ENCODE results near the gene NTM. TPM values are rescaled to one million over a fixed set of nuclear protein-coding genes. Genes with fewer than 3 reads are reported as not detected.

NTM gene
- total RNA-seq, 2 donors from 2014 or later: not detected

DNA sequence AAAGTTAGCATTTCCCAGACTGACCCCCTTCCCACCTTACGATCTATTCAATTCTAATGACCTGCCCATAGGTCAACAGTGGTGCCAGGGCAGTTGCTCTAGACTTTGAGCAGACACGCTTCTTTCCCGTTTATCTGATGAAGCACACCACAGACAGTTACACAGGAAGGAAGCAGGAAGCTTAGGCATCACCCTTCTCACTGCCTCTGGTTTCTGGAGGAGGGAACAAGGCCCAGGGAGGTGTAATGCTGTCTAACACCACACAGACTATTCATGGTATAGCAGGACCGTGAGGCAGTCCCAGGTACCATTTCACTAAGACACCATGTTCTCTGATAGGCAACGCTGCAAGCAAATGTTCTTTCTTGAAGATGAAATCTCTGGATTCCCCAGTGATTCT lies 279.4 kb downstream of the NTM start:
- Mint-ChIP-seq H3K4me3 (no peak overlapping the region), H3K4me1 (ENCODE audit: low read depth) (no peaks in the 10 kb centered on the region), H3K36me3 (ENCODE audit: insufficient read depth in 2 of 2) (no peaks in the 10 kb centered on the region), H3K9me3 (peaks cover 0 to 4% of the 10 kb centered on the region in 2 donors), H3K27me3 (ENCODE audit: low read depth) (no peaks in the 10 kb centered on the region), H3K27ac (no peak overlapping the region)
- DNase-seq: no peak
- ATAC-seq (replicated peaks in 1 of 2): no peak

GRCh38 chr11:131652231-131652630 lies 281.8 kb downstream of the NTM start:
- DNase-seq: no peak
- no peaks in the 10 kb centered on the region for H3K27me3 Mint-ChIP-seq (ENCODE audit: low read depth)
- no peaks in the 10 kb centered on the region for H3K4me1 Mint-ChIP-seq (ENCODE audit: low read depth)
- H3K36me3 Mint-ChIP-seq (ENCODE audit: insufficient read depth in 2 of 2): no peaks in the 10 kb centered on the region
- ATAC-seq (replicated peaks in 1 of 2): no peak
- no peaks in the 10 kb centered on the region for H3K9me3 Mint-ChIP-seq
- H3K4me3 Mint-ChIP-seq: no peak overlapping the region
- no peak overlapping the region for H3K27ac Mint-ChIP-seq

- no peaks in the 10 kb centered on the region for H3K36me3 Mint-ChIP-seq (ENCODE audit: insufficient read depth in 2 of 2)
- H3K4me1 Mint-ChIP-seq (ENCODE audit: low read depth): no peaks in the 10 kb centered on the region
- no peak for ATAC-seq (replicated peaks in 1 of 2)
- H3K9me3 Mint-ChIP-seq: no peaks in the 10 kb centered on the region
- DNase-seq: no peak
- no peaks in the 10 kb centered on the region for H3K27me3 Mint-ChIP-seq (ENCODE audit: low read depth)
- no peak overlapping the region for H3K4me3 Mint-ChIP-seq
- no peak overlapping the region for H3K27ac Mint-ChIP-seq
Measured at GRCh38 chr11:131653260-131653659, 282.8 kb downstream of the NTM start.

DNA sequence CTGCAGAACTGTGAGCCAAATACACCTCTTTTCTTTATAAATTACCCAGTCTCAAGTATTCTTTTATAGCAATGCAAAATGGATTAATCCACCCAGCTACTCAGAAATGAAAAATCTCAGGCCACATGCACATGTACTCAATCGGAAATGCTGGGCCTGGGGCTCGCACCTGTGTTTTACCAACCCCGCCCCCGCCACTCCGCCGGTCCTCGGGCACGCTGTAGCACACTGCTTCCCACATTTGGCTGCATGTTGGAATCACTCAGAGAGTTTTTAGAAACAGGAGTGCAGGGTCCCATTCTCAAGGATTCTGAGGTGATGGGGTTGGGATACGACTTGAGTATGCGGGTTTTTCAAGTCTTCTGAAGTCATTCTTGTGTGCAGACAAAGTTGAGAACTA lies 284.4 kb downstream of the NTM start:
- H3K9me3 Mint-ChIP-seq: no peaks in the 10 kb centered on the region
- DNase-seq (no peak), ATAC-seq (replicated peaks in 1 of 2) (no peak)
- H3K27ac Mint-ChIP-seq: no peak overlapping the region
- no peaks in the 10 kb centered on the region for H3K36me3 Mint-ChIP-seq (ENCODE audit: insufficient read depth in 2 of 2)
- H3K4me1 Mint-ChIP-seq (ENCODE audit: low read depth): no peaks in the 10 kb centered on the region
- H3K27me3 Mint-ChIP-seq (ENCODE audit: low read depth): no peaks in the 10 kb centered on the region
- no peak overlapping the region for H3K4me3 Mint-ChIP-seq

DNA sequence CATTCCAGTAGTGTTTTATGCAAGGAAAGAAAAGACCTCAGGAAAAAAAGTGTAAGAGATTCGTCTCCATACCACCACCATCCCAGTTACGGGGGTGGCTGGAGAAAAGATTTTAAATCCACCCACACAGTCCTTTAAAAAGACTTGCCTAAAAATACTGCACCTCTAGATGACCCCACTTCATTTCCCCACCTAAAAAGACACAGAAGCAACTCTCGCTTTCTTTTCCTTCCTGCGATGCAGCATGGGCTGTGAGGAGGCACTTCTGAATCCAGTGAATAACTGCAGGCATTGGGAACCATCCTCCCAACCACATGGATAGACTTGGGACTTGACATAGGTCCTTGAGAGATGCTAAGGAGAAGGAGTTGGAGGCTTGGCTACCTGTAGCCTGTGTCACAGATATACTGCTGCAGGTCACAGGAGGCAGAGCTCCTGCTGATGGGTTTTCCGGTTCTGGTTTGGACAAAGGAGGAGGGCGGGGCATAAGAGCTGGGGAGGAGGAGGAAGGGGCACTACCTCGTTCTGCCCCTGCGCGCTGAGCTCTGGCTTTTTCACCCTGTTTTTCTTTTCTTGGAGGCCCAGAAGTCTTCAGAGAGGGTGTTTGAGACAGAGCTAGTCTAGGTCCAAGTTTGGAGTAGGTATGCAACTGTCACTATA lies 285.9 kb downstream of the NTM start:
- H3K9me3 Mint-ChIP-seq: no peaks in the 10 kb centered on the region
- no peak overlapping the region for H3K4me3 Mint-ChIP-seq
- no peaks in the 10 kb centered on the region for H3K27me3 Mint-ChIP-seq (ENCODE audit: low read depth)
- H3K27ac Mint-ChIP-seq: no peak overlapping the region
- no peak for DNase-seq
- H3K4me1 Mint-ChIP-seq (ENCODE audit: low read depth): no peaks in the 10 kb centered on the region
- H3K36me3 Mint-ChIP-seq (ENCODE audit: insufficient read depth in 2 of 2): no peaks in the 10 kb centered on the region
- ATAC-seq (replicated peaks in 1 of 2): no peak

GRCh38 chr11:131656839-131657211 lies 286.4 kb downstream of the NTM start:
- no peaks in the 10 kb centered on the region for H3K36me3 Mint-ChIP-seq (ENCODE audit: insufficient read depth in 2 of 2)
- H3K27ac Mint-ChIP-seq: no peak overlapping the region
- no peaks in the 10 kb centered on the region for H3K27me3 Mint-ChIP-seq (ENCODE audit: low read depth)
- no peak for ATAC-seq (replicated peaks in 1 of 2)
- no peaks in the 10 kb centered on the region for H3K4me1 Mint-ChIP-seq (ENCODE audit: low read depth)
- H3K9me3 Mint-ChIP-seq: no peaks in the 10 kb centered on the region
- no peak for DNase-seq
- H3K4me3 Mint-ChIP-seq: no peak overlapping the region

GRCh38 chr11:131658414-131658813 lies 288.0 kb downstream of the NTM start:
- Mint-ChIP-seq H3K4me1 (ENCODE audit: low read depth) (no peaks in the 10 kb centered on the region), H3K4me3 (no peak overlapping the region), H3K36me3 (ENCODE audit: insufficient read depth in 2 of 2) (no peaks in the 10 kb centered on the region), H3K9me3 (no peaks in the 10 kb centered on the region), H3K27me3 (ENCODE audit: low read depth) (no peaks in the 10 kb centered on the region), H3K27ac (no peak overlapping the region)
- DNase-seq (no peak), ATAC-seq (replicated peaks in 1 of 2) (no peak)

DNA sequence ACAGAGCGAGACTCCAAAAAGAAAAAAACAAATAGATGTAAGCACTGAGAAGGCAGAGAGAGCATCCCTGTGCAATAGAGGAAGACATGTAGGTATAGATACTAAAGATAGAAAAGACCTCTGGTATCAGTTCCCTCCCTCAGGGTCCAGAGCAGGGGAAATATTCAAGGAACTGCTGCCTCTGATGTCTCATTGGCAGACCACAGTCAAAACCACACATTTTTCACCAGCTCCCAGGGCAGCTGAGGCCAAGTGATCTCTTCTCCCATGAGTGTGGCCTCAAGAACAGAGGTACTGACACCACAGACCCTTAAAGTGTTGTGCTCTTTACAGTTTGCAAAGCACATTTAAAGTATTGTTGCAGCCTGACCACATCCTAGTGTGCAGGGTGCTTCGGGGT lies 288.5 kb downstream of the NTM start:
- H3K4me1 Mint-ChIP-seq (ENCODE audit: low read depth): no peaks in the 10 kb centered on the region
- DNase-seq (no peak), ATAC-seq (replicated peaks in 1 of 2) (no peak)
- H3K36me3 Mint-ChIP-seq (ENCODE audit: insufficient read depth in 2 of 2): no peaks in the 10 kb centered on the region
- H3K4me3 Mint-ChIP-seq: no peak overlapping the region
- no peaks in the 10 kb centered on the region for H3K9me3 Mint-ChIP-seq
- no peak overlapping the region for H3K27ac Mint-ChIP-seq
- H3K27me3 Mint-ChIP-seq (ENCODE audit: low read depth): no peaks in the 10 kb centered on the region

GRCh38 chr11:131659931-131660330 lies 289.5 kb downstream of the NTM start:
- H3K9me3 Mint-ChIP-seq: no peaks in the 10 kb centered on the region
- no peaks in the 10 kb centered on the region for H3K27me3 Mint-ChIP-seq (ENCODE audit: low read depth)
- no peak for DNase-seq
- no peak overlapping the region for H3K27ac Mint-ChIP-seq
- no peaks in the 10 kb centered on the region for H3K4me1 Mint-ChIP-seq (ENCODE audit: low read depth)
- ATAC-seq (replicated peaks in 1 of 2): no peak
- no peaks in the 10 kb centered on the region for H3K36me3 Mint-ChIP-seq (ENCODE audit: insufficient read depth in 2 of 2)
- H3K4me3 Mint-ChIP-seq: no peak overlapping the region

- no peaks in the 10 kb centered on the region for H3K36me3 Mint-ChIP-seq (ENCODE audit: insufficient read depth in 2 of 2)
- no peak overlapping the region for H3K4me3 Mint-ChIP-seq
- H3K4me1 Mint-ChIP-seq (ENCODE audit: low read depth): no peaks in the 10 kb centered on the region
- no peak overlapping the region for H3K27ac Mint-ChIP-seq
- DNase-seq (no peak), ATAC-seq (replicated peaks in 1 of 2) (no peak)
- H3K27me3 Mint-ChIP-seq (ENCODE audit: low read depth): no peaks in the 10 kb centered on the region
- H3K9me3 Mint-ChIP-seq: no peaks in the 10 kb centered on the region
Measured at GRCh38 chr11:131661132-131661531, 290.7 kb downstream of the NTM start.

DNA sequence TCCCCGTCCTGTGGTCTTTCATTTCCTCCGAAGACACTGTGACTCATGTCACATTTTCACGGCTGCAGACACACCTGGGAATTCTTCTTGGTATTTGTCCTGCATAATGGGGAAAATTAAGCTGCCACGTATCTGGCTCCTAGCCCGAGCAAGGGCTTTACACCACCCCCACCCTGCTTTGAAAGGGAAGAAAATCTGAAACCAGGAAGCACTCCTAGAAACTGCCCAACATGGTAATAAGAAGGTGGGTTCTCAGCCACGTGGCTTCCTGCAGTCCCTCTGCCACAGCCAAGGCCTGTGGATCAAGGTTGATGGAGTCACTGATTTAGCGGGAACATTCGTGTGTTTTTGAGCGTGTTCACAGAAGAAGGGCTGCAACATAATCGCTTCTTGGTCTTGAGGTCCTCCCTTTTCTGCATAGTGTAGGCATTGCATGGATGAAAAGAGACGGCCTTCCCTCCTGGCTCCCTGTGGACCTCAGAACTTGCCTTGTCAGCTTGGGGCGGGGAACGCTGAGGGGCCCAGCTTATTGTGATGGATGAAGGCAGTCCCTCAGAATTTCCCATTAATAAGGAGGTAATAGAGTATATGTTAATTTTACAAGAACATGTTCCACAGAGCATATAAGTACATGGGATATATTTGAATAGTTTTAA lies 292.0 kb downstream of the NTM start:
- ATAC-seq (replicated peaks in 1 of 2) (no peak), DNase-seq (no peak)
- Mint-ChIP-seq H3K27ac (no peak overlapping the region), H3K27me3 (ENCODE audit: low read depth) (no peaks in the 10 kb centered on the region), H3K4me1 (ENCODE audit: low read depth) (no peaks in the 10 kb centered on the region), H3K9me3 (no peaks in the 10 kb centered on the region), H3K36me3 (ENCODE audit: insufficient read depth in 2 of 2) (no peaks in the 10 kb centered on the region), H3K4me3 (no peak overlapping the region)

GRCh38 chr11:131662993-131663392 lies 292.6 kb downstream of the NTM start:
- DNase-seq: no peak
- no peak for ATAC-seq (replicated peaks in 1 of 2)
- Mint-ChIP-seq H3K9me3 (no peaks in the 10 kb centered on the region), H3K27me3 (ENCODE audit: low read depth) (no peaks in the 10 kb centered on the region), H3K27ac (no peak overlapping the region), H3K4me1 (ENCODE audit: low read depth) (no peaks in the 10 kb centered on the region), H3K4me3 (no peak overlapping the region), H3K36me3 (ENCODE audit: insufficient read depth in 2 of 2) (no peaks in the 10 kb centered on the region)

DNA sequence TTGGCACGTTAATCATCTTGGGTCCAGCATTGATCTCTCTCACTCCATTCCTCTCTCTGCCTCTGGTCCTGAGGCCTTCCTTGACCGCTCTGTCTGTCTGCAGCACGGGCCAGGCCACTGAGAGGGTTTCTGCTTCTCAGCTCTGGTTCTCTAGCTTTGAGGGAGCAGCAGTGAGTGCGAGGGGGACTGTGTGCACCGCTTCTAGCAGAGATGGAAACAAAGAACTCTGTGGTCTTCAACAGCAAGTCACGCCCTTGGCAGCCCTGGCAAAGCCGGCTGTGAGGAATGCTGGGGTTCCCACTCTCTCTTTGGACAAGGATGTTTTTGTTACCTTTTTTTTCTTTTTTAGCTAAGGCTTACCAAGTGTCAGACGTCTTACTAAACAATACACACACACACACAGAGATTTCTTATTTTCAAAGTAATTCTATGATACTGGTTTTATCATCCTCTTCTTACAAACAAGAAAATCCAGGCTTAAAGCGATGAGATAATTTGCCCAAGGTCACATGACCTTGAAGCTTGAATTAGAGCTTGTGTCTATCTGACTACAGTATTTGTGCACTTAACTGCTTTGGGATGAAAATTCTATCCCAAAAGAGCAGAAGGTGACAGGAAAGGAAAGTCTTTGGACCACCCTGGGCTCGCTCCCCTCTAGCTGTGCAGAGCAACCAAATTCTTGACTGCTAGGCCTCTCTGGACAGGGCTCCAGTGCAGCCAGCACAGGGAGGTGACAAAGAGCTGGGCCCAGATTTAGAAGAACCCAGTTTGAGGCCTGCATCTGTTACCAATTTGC lies 293.2 kb downstream of the NTM start:
- no peak for ATAC-seq (replicated peaks in 1 of 2)
- Mint-ChIP-seq H3K4me3 (no peak overlapping the region), H3K27ac (no peak overlapping the region)

More for the DNA sequence above, 293.2 kb downstream of the NTM start:
- Mint-ChIP-seq H3K36me3 (ENCODE audit: insufficient read depth in 2 of 2) (no peaks in the 10 kb centered on the region), H3K4me1 (ENCODE audit: low read depth) (no peaks in the 10 kb centered on the region), H3K27me3 (ENCODE audit: low read depth) (no peaks in the 10 kb centered on the region), H3K9me3 (no peaks in the 10 kb centered on the region)
- DNase-seq: no peak

Data from activated T-cell treated with anti-CD3 and anti-CD28 coated beads, Interleukin-2, amount 50 U/mL, for 72 hours (primary cell).